Testis (tissue), 2 donors: ENCODE results near the gene ECD.

Experiments used
- CTCF ChIP-seq, 3 experiments: fragments of 450-650 bp in 2 of 3; fragments of 200-600 bp in 1 of 3; sonication (generic) in 1 of 3; IDR thresholded peaks; one replicate each; pipeline ENCODE4 v1.5.1; 2016 to 2019; ENCODE audit warnings: antibody characterized with exemption in 3 of 3, mild to moderate bottlenecking in 2 of 3, moderate library complexity in 1 of 3
- POLR2A ChIP-seq: fragments of 450-650 bp; IDR thresholded peaks from one replicate; pipeline ENCODE4 v1.6.1; 2017; ENCODE audit warnings: antibody characterized with exemption, mild to moderate bottlenecking, moderate library complexity

GRCh38 chr10:73161662-73162061, 6.1 kb downstream of the ECD start:
- no peak for TF ChIP-seq CTCF (IDR thresholded peaks at IDR 0.05)
- TF ChIP-seq POLR2A = no peak
